Progenitor cell of endocrine pancreas (in vitro differentiated cells): ENCODE data around the gene NOS2. TPM values are rescaled to one million over a fixed set of nuclear protein-coding genes. Genes with fewer than 3 reads are reported as not detected.
A peak's percentile ranks its signal among the peaks of the same experiment; 100 is the strongest.
"Not testable (repeated sequence)": the region's sequence is repeated elsewhere in the genome, so short reads cannot be mapped to it uniquely, and the experiment has no call there.

Source experiments
- DNase-seq: peaks from one replicate; pipeline ENCODE4 v3.0.0; 2021; ENCODE audit warnings: low spot score; ENCODE audit not compliant: unreplicated experiment
- H3K27ac Mint-ChIP-seq: 2 replicates; pipeline ENCODE4 v1.8.0; 2021; ENCODE audit warnings: mild to moderate bottlenecking, moderate library complexity, mixed read lengths
- H3K27me3 Mint-ChIP-seq: 2 replicates; pipeline ENCODE4 v1.8.0; 2021; ENCODE audit warnings: mixed read lengths
- H3K36me3 Mint-ChIP-seq: 2 replicates; pipeline ENCODE4 v1.8.0; 2022; ENCODE audit warnings: mixed read lengths; ENCODE audit not compliant: insufficient read depth
- H3K4me1 Mint-ChIP-seq: 2 replicates; pipeline ENCODE4 v1.8.0; 2021; ENCODE audit warnings: low read depth, mixed read lengths
- H3K4me3 Mint-ChIP-seq: 2 replicates; pipeline ENCODE4 v1.8.0; 2021; ENCODE audit warnings: low read depth, mild to moderate bottlenecking, moderate library complexity, mixed read lengths
- H3K9me3 Mint-ChIP-seq: 2 replicates; pipeline ENCODE4 v1.8.0; 2021; ENCODE audit warnings: low read depth, mixed read lengths
- CTCF ChIP-seq: fragments of 200-600 bp; sonication (generic); IDR thresholded peaks from one replicate; pipeline ENCODE4 v1.5.0; 2021; ENCODE audit warnings: antibody characterized with exemption, mild to moderate bottlenecking; ENCODE audit not compliant: unreplicated experiment
- long read RNA-seq: library from polyadenylated mRNA; unstranded; transcript quantifications from one replicate; pipeline ENCODE4 v2.0.0, GENCODE V29; 2020
- total RNA-seq: library from RNA; stranded (reverse); gene quantifications from 2 replicates; pipeline ENCODE4 v1.2.1, GENCODE V29; 2021

Gene NOS2
- total RNA-seq = 0.82 and 1.6 TPM in 2 replicates
- long read RNA-seq, partial matches to known transcripts = 1 of 2 reads
- long read RNA-seq, other reads (novel, unspliced or antisense) = 1 of 2 reads

- no peak for DNase-seq
Observed at GRCh38 chr17:27800522-27800921, at the start of gene NOS2. TSS of gene NOS2 (minus strand) at chr17:27800529. CDS start at chr17:27798809, 1,720 bp downstream.

GRCh38 chr17:27849474-27850185, 49.3 kb upstream of the NOS2 start:
- no peak for TF ChIP-seq CTCF
- Mint-ChIP-seq H3K9me3 (no peaks in the 10 kb centered on the region), H3K4me1 (peaks cover 7% of the 10 kb centered on the region), H3K27me3 (peaks cover 6% of the 10 kb centered on the region), H3K4me3 (no peak overlapping the region), H3K36me3 (no peaks in the 10 kb centered on the region), H3K27ac (no peak overlapping the region)
- no peak for DNase-seq

More at GRCh38 chr17:27800522-27800921, at the start of gene NOS2:
- Mint-ChIP-seq H3K27me3 (peaks cover 54% of the 10 kb centered on the region), H3K4me3 (no peak within 1 kb of the TSS), H3K4me1 (peaks cover 3% of the 10 kb centered on the region), H3K9me3 (no peaks in the 10 kb centered on the region), H3K36me3 (no peaks in the 10 kb centered on the region), H3K27ac (peak within 1 kb of the TSS; percentile 43)
- no peak for TF ChIP-seq CTCF

GRCh38 chr17:27848931-27849330, 48.6 kb upstream of the NOS2 start:
- H3K4me3 Mint-ChIP-seq = no peak overlapping the region
- H3K27me3 Mint-ChIP-seq = peaks cover 6% of the 10 kb centered on the region
- no peaks in the 10 kb centered on the region for H3K9me3 Mint-ChIP-seq
- H3K36me3 Mint-ChIP-seq = no peaks in the 10 kb centered on the region
- peaks cover 7% of the 10 kb centered on the region for H3K4me1 Mint-ChIP-seq
- H3K27ac Mint-ChIP-seq = no peak overlapping the region
- no peak for TF ChIP-seq CTCF
- no peak for DNase-seq

- H3K36me3 Mint-ChIP-seq, DNase-seq, H3K27ac Mint-ChIP-seq, H3K27me3 Mint-ChIP-seq, H3K4me1 Mint-ChIP-seq, H3K9me3 Mint-ChIP-seq, H3K4me3 Mint-ChIP-seq: not testable (repeated sequence)
Observed at GRCh38 chr17:27846808-27847307, 46.5 kb upstream of the NOS2 start.

GRCh38 chr17:27846042-27846655, 45.8 kb upstream of the NOS2 start:
- DNase-seq = no peak
- H3K36me3 Mint-ChIP-seq = no peaks in the 10 kb centered on the region

More at GRCh38 chr17:27846042-27846655, 45.8 kb upstream of the NOS2 start:
- Mint-ChIP-seq H3K4me3 (no peak overlapping the region), H3K27me3 (peaks cover 6% of the 10 kb centered on the region), H3K9me3 (no peaks in the 10 kb centered on the region), H3K4me1 (peaks cover 7% of the 10 kb centered on the region), H3K27ac (no peak overlapping the region)
- TF ChIP-seq CTCF = no peak
